IPS DF 6.9 (cell line): ENCODE results near the gene KCTD17.

Experiments
- DNase-seq: peaks from one replicate; pipeline ENCODE4 v3.0.0-alpha.2; 2013; ENCODE audit warnings: low read depth, low spot score
- H3K27ac ChIP-seq: one replicate; pipeline ENCODE4 v1.5.1; 2013; ENCODE audit warnings: low read length, control low read depth
- H3K27me3 ChIP-seq: 2 replicates; pipeline ENCODE4 v1.6.1; 2013; ENCODE audit warnings: mild to moderate bottlenecking, low read length; ENCODE audit not compliant: control insufficient read depth, insufficient read depth
- H3K36me3 ChIP-seq: 2 replicates; pipeline ENCODE4 v1.6.1; 2013; ENCODE audit warnings: low read length; ENCODE audit not compliant: control insufficient read depth, insufficient read depth
- H3K4me1 ChIP-seq: 2 replicates; pipeline ENCODE4 v1.6.1; 2013; ENCODE audit warnings: low read length; ENCODE audit not compliant: control insufficient read depth, insufficient read depth
- H3K4me3 ChIP-seq: 2 replicates; pipeline ENCODE4 v1.5.1; 2013; ENCODE audit warnings: mild to moderate bottlenecking, low read length
- H3K9me3 ChIP-seq: 2 replicates; pipeline ENCODE4 v1.6.1; 2013; ENCODE audit warnings: low read length, inconsistent platforms; ENCODE audit not compliant: control insufficient read depth, insufficient read depth
- WGBS: extraction: QIAGEN DNeasy Blood & Tissue Kit; methylation state at CpG from one replicate; pipeline ENCODE4 v1.1.7; 2013; ENCODE audit warnings: mixed read lengths, missing lambda C conversion rate; ENCODE audit not compliant: insufficient read length, insufficient coverage; 5-methylcytosine and 5-hydroxymethylcytosine counted together

Gene KCTD17

GRCh38 chr22:37028692-37029674 is 22.6 kb upstream of the KCTD17 start:
- no peak overlapping the region for H3K27ac ChIP-seq
- H3K27me3 ChIP-seq, result no peaks in the 10 kb centered on the region
- H3K4me1 ChIP-seq, result 0 out of 2 replicates have a peak, but pooled peaks cover 1% of the 10 kb centered on the region
- no peak for DNase-seq
- H3K9me3 ChIP-seq, result no peaks in the 10 kb centered on the region
- peaks cover 23% of the 10 kb centered on the region for H3K36me3 ChIP-seq
- no CpG with 5 or more reads among the region's 22 CpGs for WGBS
- no peak overlapping the region for H3K4me3 ChIP-seq

DNA sequence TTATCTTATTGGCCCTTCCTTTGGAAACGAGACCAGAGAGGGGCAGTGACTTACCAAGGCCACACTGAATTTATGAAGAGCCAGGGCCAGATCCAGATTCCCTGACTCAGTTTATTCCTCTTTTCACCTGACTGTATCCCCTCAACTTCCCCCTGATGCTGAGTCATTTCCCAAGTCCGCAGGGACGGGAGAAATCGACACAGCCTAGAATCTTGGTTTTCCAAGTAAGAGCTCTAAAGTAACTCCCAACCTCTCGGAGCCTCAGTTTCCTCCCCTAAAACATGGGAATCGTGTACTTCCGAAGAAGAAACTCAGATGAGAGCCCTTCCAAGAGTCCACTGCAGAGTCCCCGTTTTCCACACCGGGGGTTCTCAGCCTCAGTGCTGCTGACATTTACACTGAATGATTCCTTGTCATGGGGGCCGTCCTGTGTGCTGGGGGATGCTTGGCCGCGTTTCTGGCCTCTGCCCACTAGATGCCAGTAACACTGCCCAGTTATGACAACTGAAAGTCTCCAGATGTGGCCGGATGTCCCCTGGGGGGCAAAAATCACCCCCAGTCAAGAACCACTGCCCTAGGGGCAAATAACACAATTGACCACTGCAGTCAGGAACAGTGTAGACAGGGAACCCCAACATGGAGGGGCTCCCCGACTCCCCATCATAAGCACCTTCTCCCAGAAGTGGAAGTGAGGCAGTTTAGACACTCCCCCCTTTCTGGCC is 20.8 kb upstream of the KCTD17 start:
- Histone ChIP-seq H3K4me3 (no peak overlapping the region), H3K27ac (no peak overlapping the region), H3K36me3 (peaks cover 13% of the 10 kb centered on the region), H3K4me1 (0 out of 2 replicates have a peak, but pooled peaks cover 1% of the 10 kb centered on the region), H3K9me3 (no peaks in the 10 kb centered on the region), H3K27me3 (no peaks in the 10 kb centered on the region)
- DNase-seq, result no peak
- WGBS, result no CpG with 5 or more reads among the region's 14 CpGs

GRCh38 chr22:37032134-37032534 is 19.4 kb upstream of the KCTD17 start:
- WGBS, result no CpG with 5 or more reads among the region's 2 CpGs
- no peak overlapping the region for H3K27ac ChIP-seq
- H3K9me3 ChIP-seq, result no peaks in the 10 kb centered on the region; the same call in 1 of the 2 replicates
- no peak for DNase-seq
- H3K36me3 ChIP-seq, result peaks cover 7% of the 10 kb centered on the region
- H3K4me3 ChIP-seq, result no peak overlapping the region
- 0 out of 2 replicates have a peak, but pooled peaks cover 1% of the 10 kb centered on the region for H3K4me1 ChIP-seq
- H3K27me3 ChIP-seq, result no peaks in the 10 kb centered on the region

- H3K4me3 ChIP-seq, result no peak overlapping the region
- H3K27me3 ChIP-seq, result no peaks in the 10 kb centered on the region
- no CpG with 5 or more reads among the region's 18 CpGs for WGBS
- peaks cover 7% of the 10 kb centered on the region for H3K36me3 ChIP-seq
- no peak overlapping the region for H3K27ac ChIP-seq
- no peaks in the 10 kb centered on the region; the same call in 1 of the 2 replicates for H3K9me3 ChIP-seq
- 0 out of 2 replicates have a peak, but pooled peaks cover 1% of the 10 kb centered on the region for H3K4me1 ChIP-seq
- DNase-seq, result no peak
These were observed 18.7 kb upstream of the KCTD17 start for GRCh38 chr22:37032535-37033460.

DNA sequence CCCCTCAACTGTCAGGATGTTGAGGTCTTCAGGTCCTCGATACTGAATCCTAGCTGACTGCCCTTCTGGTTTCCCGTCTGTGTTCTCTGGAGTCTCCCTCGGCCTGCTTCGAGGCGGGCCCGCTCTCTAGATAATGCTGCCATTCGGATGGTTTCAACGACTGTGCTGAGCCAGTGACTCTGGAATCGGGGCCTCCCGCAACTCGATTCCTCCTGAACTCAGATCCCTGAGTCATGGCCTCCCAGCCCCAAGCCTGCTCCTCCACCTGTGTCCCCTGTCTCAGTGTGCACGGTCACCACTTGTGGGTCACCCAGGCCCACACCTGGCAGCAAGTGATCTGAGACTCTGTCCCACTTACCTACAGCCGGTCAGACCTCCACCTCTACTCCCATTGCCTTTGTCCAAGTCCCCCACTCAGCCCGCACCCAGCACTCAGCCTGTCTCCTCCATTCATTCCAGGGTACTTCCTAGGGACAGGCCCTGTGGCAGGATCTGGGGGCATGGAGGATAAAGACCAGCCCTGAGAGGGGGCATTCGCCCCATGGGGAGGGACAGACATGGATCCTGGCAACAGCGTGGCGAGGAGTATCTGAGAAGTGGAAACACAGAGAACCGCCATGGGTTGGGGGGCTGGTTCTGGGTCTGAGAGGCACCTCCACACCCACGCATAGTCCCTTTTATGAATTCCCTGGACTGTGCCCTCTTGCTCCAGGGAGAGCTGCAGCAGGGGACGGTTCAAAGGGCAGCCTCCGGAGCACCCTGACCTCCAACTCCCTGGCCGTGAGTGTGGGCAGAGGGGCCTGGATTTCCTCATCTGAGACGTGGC is 17.7 kb upstream of the KCTD17 start:
- no peak overlapping the region for H3K27ac ChIP-seq
- no peak for DNase-seq
- H3K27me3 ChIP-seq, result no peaks in the 10 kb centered on the region
- H3K4me1 ChIP-seq, result 0 out of 2 replicates have a peak, but pooled peaks cover 1% of the 10 kb centered on the region
- no CpG with 5 or more reads among the region's 23 CpGs for WGBS
- peaks cover 7% of the 10 kb centered on the region for H3K36me3 ChIP-seq
- H3K4me3 ChIP-seq, result no peak overlapping the region
- no peaks in the 10 kb centered on the region; the same call in 1 of the 2 replicates for H3K9me3 ChIP-seq

DNA sequence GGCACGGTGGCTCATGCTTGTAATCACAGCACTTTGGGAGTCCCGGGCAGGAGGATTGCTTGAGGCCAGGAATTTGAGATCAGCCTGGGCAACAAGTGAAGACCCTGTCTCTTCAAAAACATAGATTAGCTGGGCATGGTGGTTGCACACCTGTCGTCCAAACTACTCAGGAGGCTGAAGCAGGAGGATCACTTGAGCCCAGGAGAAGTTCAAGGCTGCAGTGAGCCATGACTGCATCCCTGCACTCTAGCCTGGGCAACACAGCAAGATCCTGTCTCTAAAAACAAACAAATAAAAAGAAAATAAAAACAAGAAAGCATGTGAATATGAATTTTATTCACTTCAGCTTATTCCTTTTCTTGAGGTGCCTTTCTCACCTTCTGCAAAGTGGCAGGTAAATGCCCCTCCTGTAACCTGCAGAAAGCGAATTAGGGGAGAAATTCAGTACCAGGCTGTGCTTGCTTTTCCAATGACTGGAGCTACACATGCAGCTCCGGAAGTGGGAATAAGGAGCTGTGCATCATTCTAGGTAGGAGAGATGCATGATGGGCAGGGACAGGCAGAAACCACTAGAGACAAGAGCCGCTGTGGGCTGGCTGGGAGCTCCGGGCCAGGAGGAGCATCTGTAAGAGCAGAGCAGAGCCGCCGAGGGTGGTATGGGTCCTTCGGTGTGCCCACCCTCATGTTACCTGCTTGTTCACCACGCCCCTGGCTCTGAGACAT is 14.7 kb upstream of the KCTD17 start:
- no peaks in the 10 kb centered on the region for H3K27me3 ChIP-seq
- DNase-seq, result no peak
- no CpG with 5 or more reads among the region's 11 CpGs for WGBS
- no peak overlapping the region for H3K27ac ChIP-seq
- H3K4me3 ChIP-seq, result no peak overlapping the region
- H3K36me3 ChIP-seq, result no peaks in the 10 kb centered on the region
- H3K4me1 ChIP-seq, result 0 out of 2 replicates have a peak, but pooled peaks cover 1% of the 10 kb centered on the region
- no peaks in the 10 kb centered on the region; the same call in 1 of the 2 replicates for H3K9me3 ChIP-seq

- DNase-seq, result no peak
- Histone ChIP-seq H3K27me3 (no peaks in the 10 kb centered on the region), H3K4me3 (no peak overlapping the region), H3K9me3 (no peaks in the 10 kb centered on the region; the same call in 1 of the 2 replicates), H3K27ac (no peak overlapping the region), H3K36me3 (no peaks in the 10 kb centered on the region), H3K4me1 (no peaks in the 10 kb centered on the region)
- no CpG with 5 or more reads among the region's 14 CpGs for WGBS
These were observed 13.9 kb upstream of the KCTD17 start for GRCh38 chr22:37037669-37038068.

GRCh38 chr22:37039466-37039865 is 12.1 kb upstream of the KCTD17 start:
- Histone ChIP-seq H3K36me3 (no peaks in the 10 kb centered on the region), H3K4me1 (peaks cover 6% of the 10 kb centered on the region), H3K27me3 (no peaks in the 10 kb centered on the region), H3K9me3 (no peaks in the 10 kb centered on the region; the same call in none of the 2 replicates), H3K27ac (no peak overlapping the region), H3K4me3 (no peak overlapping the region)
- WGBS, result no CpG with 5 or more reads among the region's 2 CpGs
- DNase-seq, result no peak
